ENCODE data around the gene KCNMB4. TPM values are rescaled to one million over a fixed set of nuclear protein-coding genes. Genes with fewer than 3 reads are reported as not detected.

KCNMB4 gene
- polyA plus RNA-seq, 1 donor (not counting 4 experiments of a cell fraction or from before 2014, with no cell fraction given), result 0.77 TPM

DNA sequence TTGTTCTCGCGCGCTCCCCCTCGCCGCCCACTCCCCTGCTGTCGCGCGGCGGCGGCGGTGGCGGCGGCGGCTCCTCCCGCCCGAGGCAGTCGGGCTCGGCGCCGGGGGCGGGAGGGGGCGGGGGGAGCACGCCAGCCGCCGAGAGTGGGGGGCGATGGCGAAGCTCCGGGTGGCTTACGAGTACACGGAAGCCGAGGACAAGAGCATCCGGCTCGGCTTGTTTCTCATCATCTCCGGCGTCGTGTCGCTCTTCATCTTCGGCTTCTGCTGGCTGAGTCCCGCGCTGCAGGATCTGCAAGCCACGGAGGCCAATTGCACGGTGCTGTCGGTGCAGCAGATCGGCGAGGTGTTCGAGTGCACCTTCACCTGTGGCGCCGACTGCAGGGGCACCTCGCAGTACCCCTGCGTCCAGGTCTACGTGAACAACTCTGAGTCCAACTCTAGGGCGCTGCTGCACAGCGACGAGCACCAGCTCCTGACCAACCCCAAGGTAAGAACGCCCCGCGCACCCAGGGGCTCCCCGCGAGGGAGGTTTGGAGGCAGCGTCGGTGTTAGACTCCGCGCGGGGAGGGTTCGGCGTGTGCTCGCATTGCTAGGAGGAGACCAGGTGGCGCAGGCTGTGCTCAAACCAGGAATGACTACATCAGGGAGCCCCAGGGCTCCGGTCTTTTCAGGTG is 629 bp downstream of the KCNMB4 start:
- Histone ChIP-seq H3K79me2 (ENCODE audit: control insufficient read depth, insufficient read depth, low read length) (no peaks in the 10 kb centered on the region), H3K36me3 (ENCODE audit: control insufficient read depth in 2 of 2, extremely low read depth in 1 of 2, insufficient read depth in 2 of 2, low read length in 2 of 2) (no peaks in the 10 kb centered on the region), H3K27me3 (ENCODE audit: control insufficient read depth, extremely low read depth, insufficient read depth, low read length) (peaks cover 23% of the 10 kb centered on the region), H3K9ac (ENCODE audit: control insufficient read depth, extremely low read depth, insufficient read depth, low read length) (peak overlapping the region; percentile 41), H3K27ac (ENCODE audit: control insufficient read depth, insufficient read depth, low read length) (no peak overlapping the region), H3K9me3 (ENCODE audit: control insufficient read depth, low read depth, low read length) (no peaks in the 10 kb centered on the region), H4K20me1 (ENCODE audit: control insufficient read depth, extremely low read depth, insufficient read depth, low read length) (no peaks in the 10 kb centered on the region), H3K4me3 (ENCODE audit: control insufficient read depth in 2 of 3, extremely low read depth in 1 of 3, insufficient read depth in 2 of 3, low read depth in 1 of 3, low read length in 3 of 3) (peak overlapping the region; percentile 53 to 90 (median 77)), H3K4me1 (ENCODE audit: control insufficient read depth, extremely low read depth, insufficient read depth, low read length) (peaks cover 13% of the 10 kb centered on the region), H3K4me2 (ENCODE audit: control insufficient read depth, extremely low read depth, insufficient read depth, low read depth, low read length) (peak overlapping the region; percentile 86), H2AFZ (ENCODE audit: control insufficient read depth, low read length) (peak overlapping the region; percentile 94), H3K9me1 (ENCODE audit: control insufficient read depth, extremely low read depth, insufficient read depth, low read length) (no peaks in the 10 kb centered on the region)
- peak; percentile 32 for FAIRE-seq
- dilution Hi-C loops (cut with MboI; ENCODE audit: extremely low pct_ligation_motif_present, low sequenced_read_pairs), result no loop called here
- peak; percentile 63 for TF ChIP-seq EZH2 (IDR thresholded peaks at IDR 0.05; ENCODE audit: low read length)
- TF ChIP-seq, protein P1, sequence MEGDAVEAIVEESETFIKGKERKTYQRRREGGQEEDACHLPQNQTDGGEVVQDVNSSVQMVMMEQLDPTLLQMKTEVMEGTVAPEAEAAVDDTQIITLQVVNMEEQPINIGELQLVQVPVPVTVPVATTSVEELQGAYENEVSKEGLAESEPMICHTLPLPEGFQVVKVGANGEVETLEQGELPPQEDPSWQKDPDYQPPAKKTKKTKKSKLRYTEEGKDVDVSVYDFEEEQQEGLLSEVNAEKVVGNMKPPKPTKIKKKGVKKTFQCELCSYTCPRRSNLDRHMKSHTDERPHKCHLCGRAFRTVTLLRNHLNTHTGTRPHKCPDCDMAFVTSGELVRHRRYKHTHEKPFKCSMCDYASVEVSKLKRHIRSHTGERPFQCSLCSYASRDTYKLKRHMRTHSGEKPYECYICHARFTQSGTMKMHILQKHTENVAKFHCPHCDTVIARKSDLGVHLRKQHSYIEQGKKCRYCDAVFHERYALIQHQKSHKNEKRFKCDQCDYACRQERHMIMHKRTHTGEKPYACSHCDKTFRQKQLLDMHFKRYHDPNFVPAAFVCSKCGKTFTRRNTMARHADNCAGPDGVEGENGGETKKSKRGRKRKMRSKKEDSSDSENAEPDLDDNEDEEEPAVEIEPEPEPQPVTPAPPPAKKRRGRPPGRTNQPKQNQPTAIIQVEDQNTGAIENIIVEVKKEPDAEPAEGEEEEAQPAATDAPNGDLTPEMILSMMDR (optimal IDR thresholded peaks at IDR 0.05 in 1 of 3, IDR thresholded peaks at IDR 0.05 in 1 of 3, conservative IDR thresholded peaks at IDR 0.05 in 1 of 3; ENCODE audit: extremely low read depth in 1 of 3, insufficient read depth in 2 of 3, low read length in 3 of 3), result peak in 1 of 3 experiments; percentile 26
- no peak for DNase-seq (ENCODE audit: low read depth, low spot score)

DNA sequence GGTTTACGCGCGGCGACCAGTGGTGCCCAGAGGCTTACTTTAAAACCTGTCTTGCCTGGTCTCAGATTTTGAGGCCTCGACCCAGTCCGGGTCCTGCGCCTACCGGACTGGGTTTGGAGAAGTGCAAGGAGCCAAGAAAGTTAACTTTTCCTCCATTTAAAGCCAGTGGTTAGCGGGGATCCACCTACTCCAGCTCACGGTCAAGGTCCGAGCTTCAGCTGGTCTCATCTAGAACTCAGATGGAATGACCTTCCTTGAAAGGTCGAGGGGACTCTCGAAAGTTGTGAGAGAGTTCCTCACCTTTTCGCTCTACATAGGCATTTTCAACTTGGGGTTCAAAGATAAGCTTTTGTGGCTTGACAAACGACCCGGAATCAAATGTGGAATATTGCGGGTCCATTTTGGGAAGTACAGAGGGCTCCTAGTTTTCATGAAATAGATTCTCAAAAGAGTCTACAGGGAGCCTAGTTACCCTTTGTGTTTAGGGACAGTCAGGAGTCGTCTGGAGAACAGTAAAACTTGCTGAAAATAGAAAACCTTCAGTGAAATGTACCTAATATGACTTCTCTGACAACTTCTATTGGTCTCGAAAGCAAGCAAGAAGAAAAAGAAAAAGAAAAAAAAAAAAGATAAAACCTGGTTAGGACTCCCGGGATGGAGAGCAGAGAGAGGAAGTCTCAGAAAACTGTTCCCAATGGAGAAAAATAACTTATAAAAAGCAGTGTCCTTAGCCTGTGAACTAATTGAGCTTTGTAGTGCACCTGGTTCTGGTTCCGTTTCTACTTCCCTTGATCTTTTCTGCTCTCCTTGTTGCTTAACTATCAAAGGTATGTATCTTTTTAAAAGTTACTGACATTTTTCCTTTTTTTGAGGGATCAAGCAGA is 1.4 kb downstream of the KCNMB4 start:
- DNase-seq (ENCODE audit: low read depth, low spot score) (no peak), FAIRE-seq (no peak)
- H2AFZ ChIP-seq (ENCODE audit: control insufficient read depth, low read length), result peak overlapping the region; percentile 94
- dilution Hi-C loops (cut with MboI; ENCODE audit: extremely low pct_ligation_motif_present, low sequenced_read_pairs), result no loop called here
- no peaks in the 10 kb centered on the region for H3K9me1 ChIP-seq (ENCODE audit: control insufficient read depth, extremely low read depth, insufficient read depth, low read length)
- no peaks in the 10 kb centered on the region for H4K20me1 ChIP-seq (ENCODE audit: control insufficient read depth, extremely low read depth, insufficient read depth, low read length)
- H3K27me3 ChIP-seq (ENCODE audit: control insufficient read depth, extremely low read depth, insufficient read depth, low read length), result peaks cover 23% of the 10 kb centered on the region
- peak overlapping the region; percentile 53 to 90 (median 77) for H3K4me3 ChIP-seq (ENCODE audit: control insufficient read depth in 2 of 3, extremely low read depth in 1 of 3, insufficient read depth in 2 of 3, low read depth in 1 of 3, low read length in 3 of 3)
- peak; percentile 38 for TF ChIP-seq EZH2 (IDR thresholded peaks at IDR 0.05; ENCODE audit: low read length)
- TF ChIP-seq, protein P1 (optimal IDR thresholded peaks at IDR 0.05 in 1 of 3, IDR thresholded peaks at IDR 0.05 in 1 of 3, conservative IDR thresholded peaks at IDR 0.05 in 1 of 3; ENCODE audit: extremely low read depth in 1 of 3, insufficient read depth in 2 of 3, low read length in 3 of 3), result no peak
- H3K4me1 ChIP-seq (ENCODE audit: control insufficient read depth, extremely low read depth, insufficient read depth, low read length), result peaks cover 13% of the 10 kb centered on the region
- no peaks in the 10 kb centered on the region for H3K79me2 ChIP-seq (ENCODE audit: control insufficient read depth, insufficient read depth, low read length)
- peak overlapping the region; percentile 41 for H3K9ac ChIP-seq (ENCODE audit: control insufficient read depth, extremely low read depth, insufficient read depth, low read length)
- H3K27ac ChIP-seq (ENCODE audit: control insufficient read depth, insufficient read depth, low read length), result no peak overlapping the region
- no peaks in the 10 kb centered on the region for H3K36me3 ChIP-seq (ENCODE audit: control insufficient read depth in 2 of 2, extremely low read depth in 1 of 2, insufficient read depth in 2 of 2, low read length in 2 of 2)
- no peaks in the 10 kb centered on the region for H3K9me3 ChIP-seq (ENCODE audit: control insufficient read depth, low read depth, low read length)
- peak overlapping the region; percentile 86 for H3K4me2 ChIP-seq (ENCODE audit: control insufficient read depth, extremely low read depth, insufficient read depth, low read depth, low read length)

Measured in keratinocyte (primary cell).